Measurements from ENCODE around the gene PDE7B.
A peak's percentile ranks its signal among the peaks of the same experiment; 100 is the strongest.

Gene PDE7B

GRCh38 chr6:136191606-136192312 lies 340.3 kb downstream of the PDE7B start:
- peak overlapping the region; percentile 54 for H3K27ac ChIP-seq
- TF ChIP-seq, protein P1, sequence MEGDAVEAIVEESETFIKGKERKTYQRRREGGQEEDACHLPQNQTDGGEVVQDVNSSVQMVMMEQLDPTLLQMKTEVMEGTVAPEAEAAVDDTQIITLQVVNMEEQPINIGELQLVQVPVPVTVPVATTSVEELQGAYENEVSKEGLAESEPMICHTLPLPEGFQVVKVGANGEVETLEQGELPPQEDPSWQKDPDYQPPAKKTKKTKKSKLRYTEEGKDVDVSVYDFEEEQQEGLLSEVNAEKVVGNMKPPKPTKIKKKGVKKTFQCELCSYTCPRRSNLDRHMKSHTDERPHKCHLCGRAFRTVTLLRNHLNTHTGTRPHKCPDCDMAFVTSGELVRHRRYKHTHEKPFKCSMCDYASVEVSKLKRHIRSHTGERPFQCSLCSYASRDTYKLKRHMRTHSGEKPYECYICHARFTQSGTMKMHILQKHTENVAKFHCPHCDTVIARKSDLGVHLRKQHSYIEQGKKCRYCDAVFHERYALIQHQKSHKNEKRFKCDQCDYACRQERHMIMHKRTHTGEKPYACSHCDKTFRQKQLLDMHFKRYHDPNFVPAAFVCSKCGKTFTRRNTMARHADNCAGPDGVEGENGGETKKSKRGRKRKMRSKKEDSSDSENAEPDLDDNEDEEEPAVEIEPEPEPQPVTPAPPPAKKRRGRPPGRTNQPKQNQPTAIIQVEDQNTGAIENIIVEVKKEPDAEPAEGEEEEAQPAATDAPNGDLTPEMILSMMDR (conservative IDR thresholded peaks at IDR 0.05) = no peak

DNA sequence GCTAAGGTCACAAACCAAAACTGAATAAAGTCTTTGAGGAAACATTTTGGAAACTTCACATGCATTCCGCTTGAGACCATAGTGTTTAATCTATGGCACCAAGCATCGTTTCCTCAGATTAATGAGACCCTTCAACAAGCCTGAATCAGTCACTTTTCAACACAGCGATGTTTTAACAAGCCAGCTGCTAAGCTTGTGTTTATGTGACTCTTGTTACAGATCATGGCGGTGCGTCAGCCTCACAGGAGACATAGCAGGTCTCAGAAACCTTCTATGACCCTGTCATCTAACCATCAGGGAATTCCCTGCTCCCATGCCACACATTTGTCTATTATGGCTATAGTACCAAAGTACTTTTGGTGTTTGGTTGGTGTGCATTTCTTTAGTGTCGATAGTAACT lies 341.4 kb downstream of the PDE7B start:
- TF ChIP-seq, protein P1 (conservative IDR thresholded peaks at IDR 0.05) = no peak
- no peak overlapping the region for H3K27ac ChIP-seq

GRCh38 chr6:136201732-136202131 lies 350.2 kb downstream of the PDE7B start:
- H3K27ac ChIP-seq = no peak overlapping the region
- TF ChIP-seq, protein P1 (conservative IDR thresholded peaks at IDR 0.05) = peak; percentile 56

- TF ChIP-seq, protein P1 (conservative IDR thresholded peaks at IDR 0.05) = no peak
- no peak overlapping the region for H3K27ac ChIP-seq
Measured at GRCh38 chr6:136208783-136209182, 357.3 kb downstream of the PDE7B start.

DNA sequence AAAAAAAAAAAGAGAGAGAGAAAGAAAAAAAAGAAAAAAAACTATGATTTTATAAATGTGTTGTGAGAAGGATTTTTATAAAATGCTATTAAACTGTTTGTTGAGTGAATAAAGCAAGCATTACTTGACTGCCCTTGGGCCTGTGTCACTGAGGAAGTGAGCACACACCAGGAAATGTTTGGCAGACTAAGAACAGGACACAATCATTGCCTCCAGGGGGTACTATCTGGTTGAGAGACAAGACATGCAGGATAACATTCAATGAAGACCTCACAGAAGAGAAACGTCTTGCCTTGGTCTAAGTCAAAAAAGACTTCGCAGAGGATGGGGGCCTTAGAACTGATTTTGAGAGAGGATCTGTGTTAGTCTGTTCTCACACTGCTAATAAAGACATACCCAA lies 358.0 kb downstream of the PDE7B start:
- TF ChIP-seq, protein P1 (conservative IDR thresholded peaks at IDR 0.05) = no peak

GRCh38 chr6:136210398-136211165 lies 359.1 kb downstream of the PDE7B start:
- no peak overlapping the region for H3K27ac ChIP-seq
- TF ChIP-seq, protein P1 (conservative IDR thresholded peaks at IDR 0.05) = no peak

More for the DNA sequence above, 358.0 kb downstream of the PDE7B start:
- no peak overlapping the region for H3K27ac ChIP-seq

DNA sequence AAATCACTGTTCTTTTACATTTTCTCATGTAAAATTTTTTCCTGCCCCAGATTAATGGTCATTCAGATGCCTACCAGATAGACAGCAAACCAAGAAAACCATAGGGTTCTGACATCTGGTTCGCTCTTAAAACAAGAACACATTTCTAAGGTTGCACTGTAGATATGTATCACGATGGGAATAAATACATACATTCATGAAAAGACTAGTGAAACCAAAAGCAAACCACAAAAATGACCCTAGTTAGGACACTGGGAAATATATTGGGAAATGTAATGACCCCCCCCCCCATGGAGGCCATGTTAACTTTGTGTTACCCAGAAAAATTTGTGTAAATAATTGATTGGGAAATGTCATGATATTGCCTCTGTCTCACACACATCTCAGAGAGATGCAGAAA lies 361.1 kb downstream of the PDE7B start:
- TF ChIP-seq, protein P1 (conservative IDR thresholded peaks at IDR 0.05) = no peak
- no peak overlapping the region for H3K27ac ChIP-seq
